ENCODE results near the gene ZNF23.
A peak's percentile ranks its signal among the peaks of the same experiment; 100 is the strongest.

The ZNF23 gene

GRCh38 chr16:71442051-71442440 lies 20.0 kb downstream of the ZNF23 start, which contains the start of gene TLE7:
TLE7 (minus strand) TSS chr16:71442054; CDS start chr16:71433324, 8,730 bp downstream.
- H3K9me3 ChIP-seq (ENCODE audit: insufficient read depth, low read length): 0 out of 2 replicates have a peak, but pooled peaks cover 2% of the 10 kb centered on the region
- H2AFZ ChIP-seq (ENCODE audit: low read depth, low read length): no peak within 1 kb of the TSS
- H3K4me3 ChIP-seq (ENCODE audit: low read length): no peak within 1 kb of the TSS
- H3K36me3 ChIP-seq (replicated peaks; ENCODE audit: low read depth, low read length): peaks cover 4% of the 10 kb centered on the region
- 0 out of 2 replicates have a peak, but pooled peaks cover 14% of the 10 kb centered on the region for H3K27me3 ChIP-seq (ENCODE audit: low read depth, low read length)
- H3K4me1 ChIP-seq (ENCODE audit: low read length): no peaks in the 10 kb centered on the region
- H3K27ac ChIP-seq (ENCODE audit: low read length): no peak within 1 kb of the TSS
- no peaks in the 10 kb centered on the region for H4K20me1 ChIP-seq (ENCODE audit: insufficient read depth, low read length)
- no peak for TF ChIP-seq EZH2phosphoT487 (IDR thresholded peaks at IDR 0.05; ENCODE audit: low read depth)
- no peak for TF ChIP-seq CTCF (IDR thresholded peaks at IDR 0.05; ENCODE audit: low read depth, low read length)
- no peak within 1 kb of the TSS for H3K9ac ChIP-seq (ENCODE audit: low read length)
- H3K4me2 ChIP-seq (ENCODE audit: low read length): no peak within 1 kb of the TSS
- no peaks in the 10 kb centered on the region for H3K79me2 ChIP-seq (ENCODE audit: low read length)

DNA sequence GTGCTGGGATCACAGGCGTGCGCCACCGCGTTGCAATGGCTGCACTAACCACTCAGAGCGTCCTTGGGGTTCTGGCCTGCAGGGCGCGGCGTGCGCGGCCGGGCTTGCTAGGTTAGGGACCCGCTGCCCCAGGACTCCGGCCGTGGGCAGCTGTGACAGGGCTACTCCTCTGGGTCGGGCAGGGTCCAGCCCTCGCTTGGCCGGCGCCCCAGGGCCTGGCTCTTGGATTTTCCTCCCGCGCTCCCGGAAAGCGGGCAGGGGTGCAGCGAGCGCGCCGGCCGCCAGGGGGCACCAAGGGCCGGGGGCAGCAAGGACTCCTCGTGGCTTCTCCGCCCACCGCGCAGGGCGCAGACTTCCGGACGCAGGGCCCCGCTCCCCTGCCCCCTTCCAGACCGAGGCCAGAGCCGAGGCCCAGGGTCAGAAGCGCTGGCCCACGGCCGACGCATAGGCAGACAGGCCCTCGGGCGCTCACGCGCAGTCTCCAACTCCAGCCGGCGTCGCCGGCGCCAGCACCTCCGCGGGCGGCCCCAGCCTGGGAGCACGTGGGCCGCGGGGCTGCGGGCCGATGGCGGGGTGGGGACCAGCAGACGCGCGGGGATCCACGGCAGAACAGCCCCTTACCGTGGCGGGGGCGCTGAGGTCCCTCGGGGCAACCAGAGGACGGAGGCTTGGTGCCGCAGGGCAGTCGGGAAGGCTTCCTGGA lies 20.5 kb downstream of the ZNF23 start:
- no peak overlapping the region for H3K4me2 ChIP-seq (ENCODE audit: low read length)
- H3K9ac ChIP-seq (ENCODE audit: low read length): no peak overlapping the region
- no peak overlapping the region for H2AFZ ChIP-seq (ENCODE audit: low read depth, low read length)
- no peaks in the 10 kb centered on the region for H3K36me3 ChIP-seq (replicated peaks; ENCODE audit: low read depth, low read length)
- H3K27me3 ChIP-seq (ENCODE audit: low read depth, low read length): 0 out of 2 replicates have a peak, but pooled peaks cover 14% of the 10 kb centered on the region
- H3K27ac ChIP-seq (ENCODE audit: low read length): no peak overlapping the region
- H3K9me3 ChIP-seq (ENCODE audit: insufficient read depth, low read length): no peaks in the 10 kb centered on the region
- H3K4me3 ChIP-seq (ENCODE audit: low read length): no peak overlapping the region
- H4K20me1 ChIP-seq (ENCODE audit: insufficient read depth, low read length): no peaks in the 10 kb centered on the region
- no peaks in the 10 kb centered on the region for H3K4me1 ChIP-seq (ENCODE audit: low read length)
- no peaks in the 10 kb centered on the region for H3K79me2 ChIP-seq (ENCODE audit: low read length)
- TF ChIP-seq CTCF (IDR thresholded peaks at IDR 0.05; ENCODE audit: low read depth, low read length): no peak
- no peak for TF ChIP-seq EZH2phosphoT487 (IDR thresholded peaks at IDR 0.05; ENCODE audit: low read depth)

GRCh38 chr16:71440669-71441347 lies 21.2 kb downstream of the ZNF23 start:
- no peak overlapping the region for H3K4me2 ChIP-seq (ENCODE audit: low read length)
- H3K9ac ChIP-seq (ENCODE audit: low read length): no peak overlapping the region
- H4K20me1 ChIP-seq (ENCODE audit: insufficient read depth, low read length): no peaks in the 10 kb centered on the region
- H3K27me3 ChIP-seq (ENCODE audit: low read depth, low read length): 0 out of 2 replicates have a peak, but pooled peaks cover 14% of the 10 kb centered on the region
- H3K9me3 ChIP-seq (ENCODE audit: insufficient read depth, low read length): no peaks in the 10 kb centered on the region
- no peak overlapping the region for H3K4me3 ChIP-seq (ENCODE audit: low read length)
- H3K79me2 ChIP-seq (ENCODE audit: low read length): no peaks in the 10 kb centered on the region
- no peaks in the 10 kb centered on the region for H3K4me1 ChIP-seq (ENCODE audit: low read length)
- H3K27ac ChIP-seq (ENCODE audit: low read length): no peak overlapping the region
- H3K36me3 ChIP-seq (replicated peaks; ENCODE audit: low read depth, low read length): no peaks in the 10 kb centered on the region
- TF ChIP-seq EZH2phosphoT487 (IDR thresholded peaks at IDR 0.05; ENCODE audit: low read depth) (no peak), CTCF (IDR thresholded peaks at IDR 0.05; ENCODE audit: low read depth, low read length) (peak; percentile 56)
- H2AFZ ChIP-seq (ENCODE audit: low read depth, low read length): no peak overlapping the region

GRCh38 chr16:71439523-71439922 lies 22.5 kb downstream of the ZNF23 start:
- no peaks in the 10 kb centered on the region for H4K20me1 ChIP-seq (ENCODE audit: insufficient read depth, low read length)
- H3K27me3 ChIP-seq (ENCODE audit: low read depth, low read length): 0 out of 2 replicates have a peak, but pooled peaks cover 14% of the 10 kb centered on the region
- no peak overlapping the region for H3K9ac ChIP-seq (ENCODE audit: low read length)
- TF ChIP-seq EZH2phosphoT487 (IDR thresholded peaks at IDR 0.05; ENCODE audit: low read depth) (no peak), CTCF (IDR thresholded peaks at IDR 0.05; ENCODE audit: low read depth, low read length) (no peak)
- H3K4me1 ChIP-seq (ENCODE audit: low read length): no peaks in the 10 kb centered on the region
- no peaks in the 10 kb centered on the region for H3K36me3 ChIP-seq (replicated peaks; ENCODE audit: low read depth, low read length)
- H3K4me3 ChIP-seq (ENCODE audit: low read length): no peak overlapping the region
- no peak overlapping the region for H3K4me2 ChIP-seq (ENCODE audit: low read length)
- H3K27ac ChIP-seq (ENCODE audit: low read length): no peak overlapping the region
- H3K9me3 ChIP-seq (ENCODE audit: insufficient read depth, low read length): no peaks in the 10 kb centered on the region
- no peaks in the 10 kb centered on the region for H3K79me2 ChIP-seq (ENCODE audit: low read length)
- H2AFZ ChIP-seq (ENCODE audit: low read depth, low read length): no peak overlapping the region

Measured in OCI-LY3 (cell line).